ENCODE results near the gene VPS33B. TPM values are rescaled to one million over a fixed set of nuclear protein-coding genes. Genes with fewer than 3 reads are reported as not detected.

VPS33B gene
- total and polyA plus RNA-seq, 2 of the 13 experiments (the other 11 are each of a cell fraction or from before 2014, with no cell fraction given): 15.8 to 16.5 TPM

GRCh38 chr15:90954712-90955623, 67.4 kb downstream of the VPS33B start, which contains the start of gene RCCD1 (continued):
- TF ChIP-seq LCORL (IDR thresholded peaks at IDR 0.05) (no peak), LCORL (CRISPR knock-in tag; IDR thresholded peaks at IDR 0.05) (peak; percentile 52; the same call in 1 of the 2 replicates), DMAP1 (CRISPR knock-in tag; IDR thresholded peaks at IDR 0.05) (peak; percentile 88), ZNF530 (CRISPR knock-in tag; IDR thresholded peaks at IDR 0.05; ENCODE audit: low read depth) (0 out of 2 replicates have a peak, but pooled peaks have one; percentile 41), SMC3 (IDR thresholded peaks at IDR 0.05; ENCODE audit: low read length) (no peak), MBD4 (IDR thresholded peaks at IDR 0.05; ENCODE audit: borderline replicate concordance, low read length) (no peak), CBX1 (IDR thresholded peaks at IDR 0.05; ENCODE audit: low read depth) (peak; percentile 34), ZIK1 (CRISPR knock-in tag; IDR thresholded peaks at IDR 0.05; ENCODE audit: borderline replicate concordance, low read depth) (0 out of 2 replicates have a peak, but pooled peaks have one; percentile 60), ZNF670 (CRISPR knock-in tag; IDR thresholded peaks at IDR 0.05; ENCODE audit: borderline replicate concordance) (no peak), ZNF780A (CRISPR knock-in tag; IDR thresholded peaks at IDR 0.05) (no peak), TBL1XR1 (IDR thresholded peaks at IDR 0.05; ENCODE audit: borderline replicate concordance, low read length, partially characterized antibody) (no peak), PAF1 (CRISPR knock-in tag; IDR thresholded peaks at IDR 0.05) (0 out of 2 replicates have a peak, but pooled peaks have one; percentile 36), KAT7 (CRISPR knock-in tag; IDR thresholded peaks at IDR 0.05; ENCODE audit: borderline replicate concordance) (0 out of 2 replicates have a peak, but pooled peaks have one; percentile 75), PAWR (CRISPR knock-in tag; IDR thresholded peaks at IDR 0.05; ENCODE audit: borderline replicate concordance) (no peak), JUND (CRISPR knock-in tag; IDR thresholded peaks at IDR 0.05) (0 out of 2 replicates have a peak, but pooled peaks have one; percentile 33), IKZF1 (IDR thresholded peaks at IDR 0.05) (no peak), ZNF878 (CRISPR knock-in tag; IDR thresholded peaks at IDR 0.05) (peak; percentile 80), PHF8 (CRISPR knock-in tag; IDR thresholded peaks at IDR 0.05) (peak; percentile 85), MTERF4 (CRISPR knock-in tag; IDR thresholded peaks at IDR 0.05) (no peak), ZNF468 (CRISPR knock-in tag; IDR thresholded peaks at IDR 0.05) (no peak; the same call in 1 of the 2 replicates), REPIN1 (CRISPR knock-in tag; IDR thresholded peaks at IDR 0.05; ENCODE audit: borderline replicate concordance, low read depth) (peak; percentile 35; the same call in 1 of the 2 replicates)
- TF ChIP-seq, protein P1, sequence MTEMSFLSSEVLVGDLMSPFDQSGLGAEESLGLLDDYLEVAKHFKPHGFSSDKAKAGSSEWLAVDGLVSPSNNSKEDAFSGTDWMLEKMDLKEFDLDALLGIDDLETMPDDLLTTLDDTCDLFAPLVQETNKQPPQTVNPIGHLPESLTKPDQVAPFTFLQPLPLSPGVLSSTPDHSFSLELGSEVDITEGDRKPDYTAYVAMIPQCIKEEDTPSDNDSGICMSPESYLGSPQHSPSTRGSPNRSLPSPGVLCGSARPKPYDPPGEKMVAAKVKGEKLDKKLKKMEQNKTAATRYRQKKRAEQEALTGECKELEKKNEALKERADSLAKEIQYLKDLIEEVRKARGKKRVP (CRISPR knock-in tag; IDR thresholded peaks at IDR 0.05): no peak
- TF ChIP-seq, protein P2, sequence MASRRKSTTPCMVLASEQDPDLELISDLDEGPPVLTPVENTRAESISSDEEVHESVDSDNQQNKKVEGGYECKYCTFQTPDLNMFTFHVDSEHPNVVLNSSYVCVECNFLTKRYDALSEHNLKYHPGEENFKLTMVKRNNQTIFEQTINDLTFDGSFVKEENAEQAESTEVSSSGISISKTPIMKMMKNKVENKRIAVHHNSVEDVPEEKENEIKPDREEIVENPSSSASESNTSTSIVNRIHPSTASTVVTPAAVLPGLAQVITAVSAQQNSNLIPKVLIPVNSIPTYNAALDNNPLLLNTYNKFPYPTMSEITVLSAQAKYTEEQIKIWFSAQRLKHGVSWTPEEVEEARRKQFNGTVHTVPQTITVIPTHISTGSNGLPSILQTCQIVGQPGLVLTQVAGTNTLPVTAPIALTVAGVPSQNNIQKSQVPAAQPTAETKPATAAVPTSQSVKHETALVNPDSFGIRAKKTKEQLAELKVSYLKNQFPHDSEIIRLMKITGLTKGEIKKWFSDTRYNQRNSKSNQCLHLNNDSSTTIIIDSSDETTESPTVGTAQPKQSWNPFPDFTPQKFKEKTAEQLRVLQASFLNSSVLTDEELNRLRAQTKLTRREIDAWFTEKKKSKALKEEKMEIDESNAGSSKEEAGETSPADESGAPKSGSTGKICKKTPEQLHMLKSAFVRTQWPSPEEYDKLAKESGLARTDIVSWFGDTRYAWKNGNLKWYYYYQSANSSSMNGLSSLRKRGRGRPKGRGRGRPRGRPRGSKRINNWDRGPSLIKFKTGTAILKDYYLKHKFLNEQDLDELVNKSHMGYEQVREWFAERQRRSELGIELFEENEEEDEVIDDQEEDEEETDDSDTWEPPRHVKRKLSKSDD (CRISPR knock-in tag; IDR thresholded peaks at IDR 0.05; ENCODE audit: low read depth): no peak
